Fibroblast of the aortic adventitia (primary cell): Measurements from ENCODE around the gene ZFHX3. TPM values are rescaled to one million over a fixed set of nuclear protein-coding genes. Genes with fewer than 3 reads are reported as not detected.
"Not testable (repeated sequence)": the region's sequence is repeated elsewhere in the genome, so short reads cannot be mapped to it uniquely, and the experiment has no call there.

Experiments used
- DNase-seq: peaks from one replicate; pipeline ENCODE4 v3.0.0-alpha.2; 2010; ENCODE audit warnings: low read depth
- H3K4me3 ChIP-seq: 2 replicates; pipeline ENCODE4 v1.5.1; 2011; ENCODE audit warnings: low read depth, mild to moderate bottlenecking, control low read depth, low read length, moderate library complexity
- total RNA-seq: library from RNA; depleted of rRNA; stranded (reverse); fragments of >200 nt; gene quantifications from 2 replicates; pipeline ENCODE4 v1.2.3, GENCODE V29; 2012; ENCODE audit warnings: low replicate concordance
- TF ChIP-seq, protein P1 (sequence below): IDR thresholded peaks from 2 replicates; pipeline ENCODE4 v1.5.1; 2011; ENCODE audit warnings: mild to moderate bottlenecking, low read length, control low read depth, inconsistent platforms; ENCODE audit not compliant: insufficient read depth

The ZFHX3 gene
- total RNA-seq, 1 donor: 8.1 TPM

DNA sequence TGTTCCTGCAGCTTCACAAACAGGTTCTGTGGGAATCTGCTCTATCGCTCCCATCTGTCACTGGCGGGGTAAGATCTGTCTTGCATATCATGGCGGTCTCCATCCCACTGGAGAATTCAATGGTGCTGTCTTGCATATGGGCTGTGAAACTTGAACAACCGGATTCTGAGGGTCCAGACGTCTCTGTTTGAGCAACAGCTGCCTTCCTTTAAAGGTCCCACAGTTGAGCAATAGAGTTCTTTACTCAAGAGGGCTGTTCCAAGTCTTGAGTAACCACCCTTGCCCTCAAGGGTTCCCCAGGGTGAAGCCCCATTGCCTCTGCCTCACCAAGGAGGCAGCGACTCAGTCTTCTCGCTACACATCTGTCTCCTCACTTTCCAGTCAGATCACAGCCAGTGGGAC lies 50.8 kb downstream of the ZFHX3 start:
- no peak overlapping the region for H3K4me3 ChIP-seq
- TF ChIP-seq, protein P1, sequence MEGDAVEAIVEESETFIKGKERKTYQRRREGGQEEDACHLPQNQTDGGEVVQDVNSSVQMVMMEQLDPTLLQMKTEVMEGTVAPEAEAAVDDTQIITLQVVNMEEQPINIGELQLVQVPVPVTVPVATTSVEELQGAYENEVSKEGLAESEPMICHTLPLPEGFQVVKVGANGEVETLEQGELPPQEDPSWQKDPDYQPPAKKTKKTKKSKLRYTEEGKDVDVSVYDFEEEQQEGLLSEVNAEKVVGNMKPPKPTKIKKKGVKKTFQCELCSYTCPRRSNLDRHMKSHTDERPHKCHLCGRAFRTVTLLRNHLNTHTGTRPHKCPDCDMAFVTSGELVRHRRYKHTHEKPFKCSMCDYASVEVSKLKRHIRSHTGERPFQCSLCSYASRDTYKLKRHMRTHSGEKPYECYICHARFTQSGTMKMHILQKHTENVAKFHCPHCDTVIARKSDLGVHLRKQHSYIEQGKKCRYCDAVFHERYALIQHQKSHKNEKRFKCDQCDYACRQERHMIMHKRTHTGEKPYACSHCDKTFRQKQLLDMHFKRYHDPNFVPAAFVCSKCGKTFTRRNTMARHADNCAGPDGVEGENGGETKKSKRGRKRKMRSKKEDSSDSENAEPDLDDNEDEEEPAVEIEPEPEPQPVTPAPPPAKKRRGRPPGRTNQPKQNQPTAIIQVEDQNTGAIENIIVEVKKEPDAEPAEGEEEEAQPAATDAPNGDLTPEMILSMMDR: no peak
- DNase-seq: peak; percentile 39

GRCh38 chr16:72996291-72997062 lies 51.5 kb downstream of the ZFHX3 start:
- TF ChIP-seq, protein P1: no peak
- no peak for DNase-seq
- H3K4me3 ChIP-seq: no peak overlapping the region

- not testable (repeated sequence) for DNase-seq, H3K4me3 ChIP-seq
These were observed 52.1 kb downstream of the ZFHX3 start for GRCh38 chr16:72995882-72996270.

GRCh38 chr16:72995151-72995881 lies 52.6 kb downstream of the ZFHX3 start:
- no peak overlapping the region for H3K4me3 ChIP-seq
- TF ChIP-seq, protein P1: peak; percentile 63
- DNase-seq: no peak

- DNase-seq: no peak
- TF ChIP-seq, protein P1: no peak
These were observed 55.8 kb downstream of the ZFHX3 start for GRCh38 chr16:72992142-72992601.

GRCh38 chr16:72991644-72992043 lies 56.3 kb downstream of the ZFHX3 start:
- DNase-seq: no peak
- H3K4me3 ChIP-seq: no peak overlapping the region
- TF ChIP-seq, protein P1: no peak

More at GRCh38 chr16:72992142-72992601, 55.8 kb downstream of the ZFHX3 start:
- H3K4me3 ChIP-seq: no peak overlapping the region

DNA sequence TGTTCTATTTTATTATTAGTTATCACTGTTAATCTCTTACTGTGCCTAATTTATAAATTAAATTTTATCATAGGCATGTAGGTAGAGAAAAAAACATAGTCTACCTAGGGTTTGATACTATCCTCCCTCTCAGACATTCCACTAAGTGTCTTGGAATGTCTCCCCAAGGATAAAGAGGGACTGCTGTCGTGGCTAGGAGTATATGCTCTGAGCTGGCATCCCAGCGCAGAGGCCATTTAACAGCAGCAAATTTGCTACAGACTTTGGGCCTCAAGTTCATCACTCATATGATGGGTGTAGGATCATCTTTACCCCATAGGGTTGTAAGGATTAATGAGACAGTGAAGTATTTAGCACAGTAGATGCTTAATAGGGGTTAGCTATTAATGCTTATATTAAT lies 56.7 kb downstream of the ZFHX3 start:
- TF ChIP-seq, protein P1: no peak
- H3K4me3 ChIP-seq: no peak overlapping the region
- DNase-seq: no peak
